GM15510 (cell line): ENCODE measurements around the gene CYCS.

Experiments used
- POLR2A ChIP-seq: IDR thresholded peaks from 3 replicates; pipeline ENCODE4 v1.6.1; 2011; ENCODE audit warnings: borderline replicate concordance; ENCODE audit not compliant: insufficient read length; ENCODE audit errors: extremely low read depth

Gene CYCS

DNA sequence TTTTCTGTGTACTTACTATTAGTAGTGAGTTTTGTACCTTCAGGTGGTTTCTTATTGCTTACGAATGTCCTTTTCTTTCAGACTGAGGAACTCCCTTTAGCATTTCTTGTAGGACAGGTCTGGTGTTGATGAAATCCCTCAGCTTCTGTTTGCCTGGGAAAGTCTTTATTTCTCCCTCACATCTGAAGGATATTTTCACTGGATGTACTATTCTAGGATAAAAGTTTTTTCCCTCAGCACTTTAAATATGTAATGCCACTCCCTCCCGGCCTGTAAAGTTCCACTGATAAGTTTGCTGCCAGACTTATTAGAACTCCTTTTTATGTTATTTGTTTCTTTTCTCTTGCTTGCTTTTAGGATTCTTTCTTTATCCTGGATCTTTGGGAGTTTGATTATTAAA lies 1.7 kb upstream of the CYCS start:
- TF ChIP-seq POLR2A = no peak

DNA sequence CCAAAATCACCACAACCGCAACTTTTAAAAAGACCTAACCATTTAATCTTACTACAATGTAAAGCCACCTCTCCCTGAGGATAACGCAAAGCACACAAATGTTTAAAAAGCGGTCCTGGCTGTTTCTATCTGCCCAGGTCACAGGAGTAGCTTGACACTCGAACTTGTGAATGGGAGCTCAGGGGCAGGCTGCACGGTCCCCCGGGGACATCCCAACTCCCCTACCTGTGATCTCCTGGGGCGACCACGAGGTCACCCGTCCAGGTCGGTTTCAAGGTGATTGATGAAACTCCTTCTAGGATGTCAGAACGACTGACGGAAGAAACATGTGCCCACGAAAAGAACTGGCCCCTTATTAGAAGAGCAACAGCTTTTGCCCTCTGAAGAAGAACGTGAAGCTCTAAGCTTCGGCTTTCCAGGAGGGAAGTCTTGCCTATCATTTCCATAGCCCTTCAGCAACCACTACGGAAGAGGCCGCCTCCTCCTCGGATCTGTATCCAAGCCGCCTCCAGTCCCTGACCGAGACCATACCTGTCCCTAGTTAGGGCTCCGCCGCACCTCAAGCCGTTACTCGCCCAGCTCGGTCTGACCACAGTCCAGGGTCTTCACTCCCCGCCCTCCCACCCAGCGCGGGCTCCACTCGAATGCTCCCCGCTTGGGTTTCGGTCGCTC lies 459 bp downstream of the CYCS start:
- TF ChIP-seq POLR2A = no peak

DNA sequence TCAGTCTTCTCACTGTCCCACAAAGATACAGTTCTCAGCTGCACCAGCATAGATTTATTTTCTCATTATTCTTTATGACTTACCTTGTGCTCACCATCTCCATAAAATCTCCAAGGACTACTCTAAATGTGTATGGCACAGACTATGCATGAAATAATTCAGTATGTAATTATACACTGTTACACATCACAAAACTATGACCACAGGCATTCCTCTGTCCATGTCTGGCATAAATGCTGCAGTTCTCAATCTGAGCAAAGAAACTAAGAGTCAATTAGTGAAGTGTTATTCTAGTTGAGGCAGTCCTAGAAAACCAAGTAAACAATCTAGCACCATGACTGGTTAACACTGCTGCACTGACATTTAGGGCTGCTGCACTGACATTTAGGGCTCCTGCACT lies 2.7 kb downstream of the CYCS start:
- no peak for TF ChIP-seq POLR2A

DNA sequence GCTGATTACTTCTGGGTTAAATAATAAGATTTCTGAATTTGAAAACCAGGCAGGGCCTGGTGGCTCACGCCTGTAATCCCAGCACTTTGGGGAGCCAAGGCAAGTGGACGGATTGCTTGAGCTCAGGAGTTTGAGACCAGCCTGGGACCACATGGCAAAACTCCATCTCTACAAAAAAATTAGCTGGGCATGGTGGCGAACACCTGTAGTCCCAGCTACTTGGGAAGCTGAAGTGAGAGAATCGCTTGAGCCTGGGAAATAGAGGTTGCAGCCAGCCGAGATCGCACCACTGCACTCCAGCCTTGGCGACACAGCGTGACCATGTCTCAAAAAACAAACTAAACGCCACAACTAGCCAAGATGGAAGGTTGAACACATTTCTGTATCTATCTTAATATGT lies 3.5 kb downstream of the CYCS start:
- TF ChIP-seq POLR2A = no peak

DNA sequence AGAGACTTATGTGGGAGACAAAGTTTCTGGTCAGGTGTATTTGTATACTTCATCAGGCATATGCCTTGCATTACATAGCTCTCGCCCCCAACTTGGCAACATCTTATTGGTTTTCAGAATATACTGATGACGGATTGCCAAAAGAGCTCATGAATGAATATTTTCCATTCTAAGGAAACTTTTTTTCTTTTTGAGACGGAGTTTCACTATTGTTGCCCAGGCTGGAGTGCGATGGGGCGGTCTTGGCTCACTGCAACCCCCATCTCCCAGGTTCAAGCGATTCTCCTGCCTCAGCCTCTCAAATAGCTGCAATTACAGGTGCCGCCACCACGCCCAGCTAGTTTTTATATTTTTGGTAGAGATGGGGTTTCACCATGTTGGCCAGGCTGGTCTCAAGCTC lies 6.0 kb downstream of the CYCS start:
- no peak for TF ChIP-seq POLR2A

DNA sequence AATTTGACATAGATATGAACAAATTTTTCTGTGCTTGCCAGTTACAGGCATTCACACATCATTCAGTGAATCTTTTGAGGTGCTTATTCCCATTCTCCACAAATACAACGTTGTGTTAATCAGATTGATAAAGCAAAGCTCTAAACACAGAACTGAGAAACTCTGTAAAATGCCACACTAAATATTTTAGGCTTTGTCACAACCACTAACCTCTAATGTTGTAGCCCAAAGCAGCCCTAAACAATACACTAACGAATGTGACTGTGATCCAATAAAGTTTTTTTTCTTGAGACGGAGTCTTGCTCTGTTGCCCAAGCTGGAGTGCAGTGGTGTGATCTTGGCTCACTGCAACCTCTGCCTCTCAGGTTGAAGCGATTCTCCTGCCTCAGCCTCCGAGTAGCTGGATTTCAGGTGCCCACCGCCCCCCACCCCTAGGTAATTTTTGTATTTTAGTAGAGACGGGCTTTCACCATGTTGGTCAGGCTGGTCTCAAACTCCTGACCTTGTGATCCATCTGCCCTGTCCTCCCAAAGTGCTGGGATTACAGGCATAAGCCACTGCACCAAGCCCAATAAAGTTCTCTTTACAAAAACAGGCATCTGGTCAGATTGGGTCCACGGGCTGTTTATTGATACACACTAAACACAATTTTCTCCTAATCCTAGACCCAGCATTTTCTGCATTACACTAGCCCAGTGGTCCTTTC lies 6.9 kb downstream of the CYCS start:
- no peak for TF ChIP-seq POLR2A

DNA sequence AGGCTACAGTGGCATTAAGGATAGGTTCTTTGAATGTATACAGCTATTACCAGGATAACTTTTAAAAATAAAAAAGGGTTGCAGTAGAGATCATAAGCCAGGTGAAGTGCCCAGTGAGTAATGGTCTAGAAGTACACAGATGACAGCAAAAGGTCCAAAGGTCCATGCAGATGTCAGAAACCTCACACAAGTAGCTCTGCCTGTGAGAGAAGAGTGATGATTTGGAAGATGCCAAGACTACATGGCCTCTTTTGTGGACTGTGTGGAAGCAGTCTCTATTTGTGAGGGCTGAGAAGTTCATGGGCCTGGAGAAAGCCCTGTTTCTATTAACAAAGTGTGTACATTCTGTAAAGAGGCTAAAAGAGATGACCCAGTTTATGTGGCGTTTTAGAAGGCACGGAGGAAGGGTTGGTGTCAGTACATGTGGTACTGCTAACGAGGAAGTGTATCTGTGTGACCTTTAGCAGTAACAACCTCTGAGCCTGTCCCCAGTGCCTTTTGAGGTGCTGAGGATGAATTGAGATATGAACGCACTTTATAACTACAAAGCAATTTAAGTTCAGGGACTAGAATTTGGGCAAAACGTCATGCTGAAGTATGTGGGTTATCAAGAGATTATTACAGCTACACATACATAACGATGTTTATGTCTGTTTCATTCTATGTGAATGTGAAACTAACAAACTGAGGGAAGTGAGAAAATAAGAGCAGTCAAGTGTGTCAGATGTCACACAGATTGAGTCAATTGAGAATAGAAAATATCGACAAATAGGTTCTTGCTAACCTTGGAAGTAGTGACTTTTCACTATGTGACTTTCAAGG lies 7.6 kb downstream of the CYCS start:
- no peak for TF ChIP-seq POLR2A

DNA sequence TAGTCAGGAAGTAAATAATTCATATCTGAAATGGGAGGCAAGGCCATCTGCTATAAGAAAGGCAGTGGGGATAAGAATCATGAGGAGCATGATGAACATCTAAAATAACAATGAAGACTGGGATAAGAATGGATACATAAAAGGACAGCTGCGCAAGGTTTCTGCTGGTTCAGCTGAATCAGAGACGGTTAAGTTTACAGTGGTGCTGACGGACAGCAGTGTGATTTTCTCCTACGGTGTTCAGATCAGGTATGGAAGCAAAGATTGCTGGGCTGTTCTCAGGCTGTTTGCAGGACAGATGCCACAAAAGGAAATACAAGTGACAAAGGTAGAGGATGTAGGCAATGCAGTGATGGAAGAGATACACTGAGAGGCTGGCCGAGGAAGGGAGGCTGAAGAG lies 8.4 kb downstream of the CYCS start:
- no peak for TF ChIP-seq POLR2A

DNA sequence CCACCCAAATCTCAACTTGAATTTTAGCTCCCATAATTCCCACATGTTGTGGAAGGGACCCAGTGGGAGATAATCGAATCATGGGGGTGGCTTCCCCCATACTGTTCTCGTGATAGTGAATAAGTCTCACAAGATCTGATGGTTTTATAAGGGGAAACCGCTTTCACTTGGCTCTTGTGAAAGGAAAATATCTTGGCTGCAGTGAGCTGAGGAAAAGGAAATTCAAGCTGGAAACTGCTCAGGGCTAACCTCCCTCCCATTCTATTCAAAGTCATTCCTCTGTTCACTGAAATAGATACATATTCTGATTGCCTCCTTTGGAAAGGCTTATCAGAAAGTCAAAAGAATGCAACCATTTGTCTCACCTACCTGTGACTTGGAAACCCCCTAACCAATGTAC lies 15.8 kb downstream of the CYCS start:
- no peak for TF ChIP-seq POLR2A

DNA sequence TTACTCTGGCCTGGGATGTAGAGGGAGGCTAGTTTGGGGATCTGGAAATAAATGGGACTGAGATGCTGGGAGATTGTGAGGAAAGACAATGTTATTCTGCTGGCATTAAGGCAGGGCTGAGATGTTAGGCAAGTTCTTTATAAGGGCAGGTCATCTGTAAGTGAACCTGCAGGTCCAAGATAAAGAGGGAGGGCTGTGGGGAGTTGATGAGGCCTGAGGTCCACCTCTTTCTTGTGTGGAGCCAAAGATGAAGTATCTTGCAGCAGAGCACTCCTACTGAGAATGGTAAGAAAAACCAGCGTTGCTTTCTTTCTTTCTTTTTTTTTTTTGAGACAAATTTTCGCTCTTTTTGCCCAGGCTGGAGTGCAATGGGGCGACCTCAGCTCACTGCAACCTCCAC lies 19.1 kb downstream of the CYCS start:
- no peak for TF ChIP-seq POLR2A

DNA sequence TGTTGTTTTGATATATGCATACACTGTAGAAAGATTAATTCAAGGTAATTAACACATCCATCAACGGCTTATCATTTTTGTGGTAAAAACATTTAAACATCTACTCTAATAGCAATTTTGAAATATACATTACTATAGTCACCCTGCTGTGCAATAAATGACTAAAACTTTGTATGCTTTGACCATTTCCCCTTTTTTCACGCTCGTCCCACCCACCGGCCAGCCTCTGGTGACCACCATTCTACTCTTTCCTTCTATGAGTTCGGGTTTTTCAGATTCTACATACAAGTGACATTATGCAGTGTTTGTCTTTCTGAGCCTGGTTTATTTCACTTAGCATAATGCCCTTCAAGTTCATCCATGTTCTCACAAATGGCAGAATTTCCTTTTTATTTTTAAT lies 21.3 kb downstream of the CYCS start:
- TF ChIP-seq POLR2A = no peak

DNA sequence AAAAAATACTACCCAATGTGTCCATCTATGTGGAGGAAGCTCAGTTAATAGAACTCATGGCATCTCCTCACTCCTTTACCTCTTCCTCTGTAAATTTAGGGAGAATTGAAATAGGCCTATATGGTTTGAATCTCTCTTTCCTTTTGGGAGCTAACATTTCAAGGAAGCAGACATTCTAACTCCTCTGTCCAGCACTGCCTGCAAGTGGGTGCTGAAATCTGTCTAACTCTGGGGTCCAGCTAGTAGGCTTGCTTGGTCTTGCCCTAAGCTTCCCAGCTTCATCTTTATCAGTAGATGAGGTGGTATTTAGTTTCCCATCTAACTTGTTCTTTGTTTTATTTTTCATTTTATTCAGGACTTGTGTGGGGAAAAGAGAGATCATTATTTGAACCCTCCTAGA lies 23.2 kb downstream of the CYCS start:
- TF ChIP-seq POLR2A = no peak

DNA sequence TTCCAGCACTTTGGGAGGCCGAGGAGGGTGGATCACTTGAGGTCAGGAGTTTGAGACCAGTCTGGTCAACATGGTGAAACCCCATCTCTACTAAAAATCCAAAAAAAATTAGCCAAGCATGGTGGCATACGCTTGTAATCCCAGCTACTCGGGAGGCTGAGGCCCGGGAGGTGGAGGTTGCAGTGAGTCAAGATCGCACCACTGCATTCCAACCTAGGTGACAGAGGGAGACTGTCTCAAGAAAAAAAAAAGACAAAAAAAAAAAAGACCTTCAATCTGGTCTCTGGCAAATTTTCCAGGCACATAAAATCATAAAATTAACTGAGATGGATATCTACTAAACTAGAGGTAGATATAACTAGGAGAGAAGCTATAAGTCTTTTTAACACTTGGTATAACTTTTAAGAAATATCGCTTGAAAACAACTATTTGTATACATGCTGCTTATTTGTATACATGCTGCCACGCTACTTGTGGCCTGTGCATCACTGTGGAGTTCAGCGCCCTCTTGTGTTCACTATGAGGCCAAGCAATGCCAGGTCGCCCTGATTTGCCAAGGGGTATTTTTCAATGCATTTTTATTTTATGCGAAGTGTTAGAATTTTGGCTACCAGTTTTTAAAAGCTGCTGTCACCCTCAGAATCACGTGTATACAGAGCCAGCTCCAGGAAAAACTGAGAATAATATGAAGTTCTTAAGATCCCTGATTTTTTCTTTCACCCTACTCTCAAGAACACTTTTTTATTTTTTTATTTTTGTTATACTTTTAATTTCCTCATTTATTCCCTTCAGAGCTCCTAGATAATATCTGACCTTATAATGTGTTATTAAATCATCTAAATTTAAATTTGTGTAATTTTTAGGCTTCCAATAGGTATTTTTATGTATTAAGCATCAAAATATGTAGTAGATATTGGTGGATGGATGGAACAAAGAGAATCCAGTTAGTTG lies 26.7 kb downstream of the CYCS start:
- no peak for TF ChIP-seq POLR2A

DNA sequence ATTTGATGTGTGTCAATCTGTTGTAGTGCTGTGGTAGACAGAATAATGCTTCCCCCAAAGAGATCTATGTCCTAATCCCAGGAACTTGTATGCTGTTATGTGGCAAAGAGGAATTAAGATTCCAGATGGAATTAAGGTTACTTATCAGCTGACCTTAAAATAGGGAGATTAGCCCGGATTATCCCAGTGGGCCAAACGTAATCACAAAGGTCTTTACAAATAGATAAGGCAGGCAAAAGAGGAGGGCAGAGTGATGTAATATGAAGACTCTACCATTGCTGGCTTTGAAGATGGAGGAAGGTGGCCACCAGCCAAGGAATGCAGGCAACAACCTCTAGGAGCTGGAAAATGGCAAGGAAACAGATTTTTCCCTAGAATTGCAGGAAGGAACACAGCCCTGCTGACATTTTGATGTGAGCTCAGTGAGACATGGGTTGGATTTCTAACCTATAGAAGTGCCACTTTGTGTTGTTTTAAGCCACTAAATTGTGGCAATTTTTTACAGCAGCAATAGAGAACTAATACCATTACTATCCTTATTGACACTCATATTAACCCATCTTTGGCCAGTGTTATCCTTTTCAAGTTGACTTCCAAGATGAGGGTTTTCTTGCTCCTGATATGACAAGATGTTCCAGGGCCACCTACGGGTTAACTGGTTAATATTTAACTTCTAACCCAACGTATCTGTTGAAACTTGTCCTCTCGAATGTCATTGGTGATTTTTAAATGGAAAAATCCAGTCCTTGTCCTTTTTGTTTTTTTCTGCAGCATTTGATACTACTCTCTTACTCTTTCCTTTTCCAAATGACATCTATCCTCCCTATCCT lies 29.3 kb downstream of the CYCS start:
- TF ChIP-seq POLR2A = no peak
